Stomach (tissue), 9 donors: Measurements from ENCODE around the gene MRPL54. TPM values are rescaled to one million over a fixed set of nuclear protein-coding genes. Genes with fewer than 3 reads are reported as not detected.

ENCODE experiments used
- DNase-seq, 2 donors: peaks; one replicate each; pipeline versions ENCODE4 v3.0.0 to v3.0.0-alpha.2; 2013 to 2019
- H3K27ac ChIP-seq, 5 donors: fragments of 200-600 bp in 4 of 5; sonication (generic) in 4 of 5; one replicate each; pipeline ENCODE4 v1.5.1; 2013 to 2019; ENCODE audit warnings: mild to moderate bottlenecking in 1 of 5, moderate library complexity in 1 of 5
- H3K27me3 ChIP-seq, 3 donors: fragments of 200-600 bp; sonication (generic); one replicate each; pipeline ENCODE4 v1.5.1; 2017 to 2019; ENCODE audit warnings: mixed run types in 1 of 3
- H3K36me3 ChIP-seq, 4 donors: fragments of 200-600 bp; sonication (generic); 1 replicate in 3 of 4; 2 replicates in 1 of 4; pipeline ENCODE4 v1.5.1; 2016 to 2019
- H3K4me1 ChIP-seq, 4 donors: fragments of 200-600 bp; sonication (generic); one replicate each; pipeline ENCODE4 v1.5.1; 2016 to 2019
- H3K4me3 ChIP-seq, 4 donors: fragments of 200-600 bp; sonication (generic) in 3 of 4; one replicate each; pipeline ENCODE4 v1.5.1; 2016 to 2019; ENCODE audit warnings: mild to moderate bottlenecking in 1 of 4
- H3K9me3 ChIP-seq, 4 donors: fragments of 200-600 bp; sonication (generic); one replicate each; pipeline ENCODE4 v1.5.1; 2016 to 2019
- CTCF ChIP-seq, 7 experiments: fragments of 450-650 bp in 4 of 7; fragments of 200-600 bp in 3 of 7; sonication (generic) in 3 of 7; IDR thresholded peaks; one replicate each; pipeline ENCODE4 v1.5.1; 2016 to 2019; ENCODE audit warnings: antibody characterized with exemption in 7 of 7, control low read depth in 2 of 7, mild to moderate bottlenecking in 1 of 7
- EP300 ChIP-seq: sonication (generic); formaldehyde crosslinking; IDR thresholded peaks from one replicate; pipeline ENCODE4 v1.6.1; 2017; ENCODE audit warnings: antibody characterized with exemption
- POLR2A ChIP-seq, 4 donors: fragments of 450-650 bp; IDR thresholded peaks; one replicate each; pipeline ENCODE4 v1.6.1; 2016; ENCODE audit warnings: antibody characterized with exemption in 4 of 4, control low read depth in 2 of 4, mild to moderate bottlenecking in 1 of 4, moderate library complexity in 1 of 4
- POLR2AphosphoS5 ChIP-seq, 3 donors: sonication (generic); formaldehyde crosslinking; IDR thresholded peaks; one replicate each; pipeline ENCODE4 v1.6.1; 2016; ENCODE audit warnings: antibody characterized with exemption in 3 of 3
- WGBS, 5 donors: extraction: QIAGEN DNeasy Blood & Tissue Kit in 3 of 5; methylation state at CpG; one replicate each; pipeline versions ENCODE4 v1.1.5 to v1.1.7; 2013 to 2018; 5-methylcytosine and 5-hydroxymethylcytosine counted together
- intact Hi-C: fragments of 100-400 bp; cut with DNase I; formaldehyde crosslinking; loops from one replicate; pipeline ENCODE4 v1.15.1; 2023; ENCODE audit warnings: low total_unique reads
- polyA plus RNA-seq, 3 donors: library from polyadenylated mRNA; stranded (reverse); fragments of 200-250 nt; gene quantifications; one replicate each; pipeline ENCODE4 v1.2.3, GENCODE V29; 2013
- total RNA-seq, 5 donors: library from RNA; depleted of rRNA; stranded (reverse); fragments of >200 nt; gene quantifications; one replicate each; pipeline versions ENCODE4 v1.1.0 to v1.2.3, GENCODE V29; 2014 to 2016
- donor health status: healthy with polysubstance abuse.
- donor health status: Bipolar disorder and iron deficiency.
- donor health status: healthy.

MRPL54 gene
- total and polyA plus RNA-seq, 8 donors: 15.2 to 221 (median 159) TPM

DNA sequence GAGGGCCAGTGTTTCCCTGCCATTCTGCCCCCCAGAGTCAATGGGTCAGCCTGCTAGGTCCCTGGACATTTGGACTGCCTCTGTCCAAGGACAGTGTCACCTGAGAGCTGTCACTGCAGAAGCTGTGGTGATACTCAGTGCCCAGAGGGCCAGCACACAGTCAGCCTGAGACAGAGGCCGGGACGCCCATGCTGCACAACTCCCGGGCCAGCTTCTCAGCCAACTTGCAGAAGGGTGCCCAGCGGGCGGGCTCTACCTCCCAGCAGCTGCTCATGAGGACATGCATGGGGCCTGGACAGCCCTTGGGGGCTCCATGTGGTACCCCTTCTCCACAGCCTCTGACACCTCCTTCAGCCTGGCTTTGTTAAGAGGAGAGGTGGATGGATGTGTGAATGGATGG is 13.3 kb downstream of the MRPL54 start:
- Histone ChIP-seq H3K4me1 (no peaks in the 10 kb centered on the region), H3K27ac (no peak overlapping the region), H3K9me3 (peaks cover 2 to 4% (median 3%) of the 10 kb centered on the region in 4 donors), H3K36me3 (no peaks in the 10 kb centered on the region), H3K27me3 (peaks cover 0 to 19% (median 0%) of the 10 kb centered on the region in 3 donors), H3K4me3 (no peak overlapping the region)
- DNase-seq: no peak
- intact Hi-C loops: no loop called here
- TF ChIP-seq POLR2AphosphoS5 (IDR thresholded peaks at IDR 0.05) (no peak), EP300 (no peak), CTCF (IDR thresholded peaks at IDR 0.05) (no peak), POLR2A (IDR thresholded peaks at IDR 0.05) (no peak)
- WGBS, 5 donors: 84 to 91% (median 89%) methylated on average over 5 of the region's 5 CpGs

- H3K4me3 ChIP-seq: no peak overlapping the region
- H3K36me3 ChIP-seq: peaks cover 0 to 1% (median 0%) of the 10 kb centered on the region in 4 donors
- H3K27me3 ChIP-seq: peaks cover 0 to 19% (median 0%) of the 10 kb centered on the region in 3 donors
- TF ChIP-seq CTCF (IDR thresholded peaks at IDR 0.05) (no peak), EP300 (no peak), POLR2AphosphoS5 (IDR thresholded peaks at IDR 0.05) (no peak), POLR2A (IDR thresholded peaks at IDR 0.05) (no peak)
- 85 to 96% (median 90%) methylated on average over 1 of the region's 1 CpG for WGBS, 5 donors
- no peak for DNase-seq
- H3K27ac ChIP-seq: no peak overlapping the region
- no peaks in the 10 kb centered on the region for H3K4me1 ChIP-seq
- intact Hi-C loops: no loop called here
- H3K9me3 ChIP-seq: peaks cover 9 to 11% (median 10%) of the 10 kb centered on the region in 4 donors
Observed at GRCh38 chr19:3776479-3777040, 14.1 kb downstream of the MRPL54 start.

DNA sequence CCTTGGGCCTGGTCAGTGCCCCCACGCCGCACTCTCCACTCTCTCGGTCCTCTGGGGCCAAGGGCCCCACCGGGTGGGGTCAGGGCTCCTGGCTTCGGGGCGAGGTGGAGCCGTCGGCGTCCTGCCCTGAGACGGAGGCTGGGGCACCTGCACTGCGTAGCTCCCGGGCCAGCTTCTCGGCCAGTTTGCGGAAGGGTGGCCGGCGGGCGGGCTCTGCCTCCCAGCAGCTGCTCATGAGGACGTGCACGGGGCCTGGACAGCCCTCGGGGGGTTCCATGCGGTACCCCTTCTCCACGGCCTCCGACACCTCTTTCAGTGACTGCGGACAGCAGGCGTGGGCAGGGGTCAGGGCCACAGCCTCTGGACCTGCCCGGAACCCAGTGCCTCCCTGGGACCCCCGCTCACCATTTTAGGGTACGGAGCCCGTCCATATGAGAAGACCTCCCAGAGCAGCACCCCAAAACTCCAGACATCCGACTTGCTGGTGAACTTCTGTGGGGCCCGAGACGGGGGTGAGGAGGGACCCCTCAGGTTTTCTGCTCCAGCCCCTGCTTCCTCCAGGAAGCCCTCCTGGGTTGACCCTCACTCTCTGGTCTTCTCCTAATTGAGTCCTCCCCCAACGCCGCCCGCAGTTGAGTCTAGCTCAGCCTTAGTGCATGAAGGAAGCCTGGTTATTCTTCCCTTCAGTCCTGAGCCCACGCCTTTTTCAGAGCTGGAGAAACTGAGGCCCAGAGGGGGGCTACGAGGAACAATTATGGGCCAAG is 15.8 kb downstream of the MRPL54 start:
- Histone ChIP-seq H3K9me3 (peaks cover 20 to 26% (median 25%) of the 10 kb centered on the region in 4 donors), H3K36me3 (peaks cover 0 to 12% (median 0%) of the 10 kb centered on the region in 4 donors), H3K27ac (no peak overlapping the region), H3K4me1 (no peaks in the 10 kb centered on the region), H3K27me3 (peaks cover 0 to 36% (median 1%) of the 10 kb centered on the region in 3 donors), H3K4me3 (no peak overlapping the region)
- TF ChIP-seq POLR2A (IDR thresholded peaks at IDR 0.05): no peak
- no peak for TF ChIP-seq POLR2AphosphoS5 (IDR thresholded peaks at IDR 0.05)
- no peak for TF ChIP-seq EP300
- TF ChIP-seq CTCF (IDR thresholded peaks at IDR 0.05): no peak
- intact Hi-C loops: no loop called here
- WGBS, 5 donors: 78 to 84% (median 83%) methylated on average over 11 to 37 of the region's 37 CpGs
- no peak for DNase-seq

- no peak for TF ChIP-seq POLR2AphosphoS5 (IDR thresholded peaks at IDR 0.05)
- TF ChIP-seq CTCF (IDR thresholded peaks at IDR 0.05): no peak
- TF ChIP-seq POLR2A (IDR thresholded peaks at IDR 0.05): no peak
- no peak for TF ChIP-seq EP300
- intact Hi-C loops: no loop called here
Observed at GRCh38 chr19:3778899-3779723, 16.6 kb downstream of the MRPL54 start.

More at GRCh38 chr19:3778899-3779723, 16.6 kb downstream of the MRPL54 start:
- no peak overlapping the region for H3K27ac ChIP-seq
- peaks cover 20 to 26% (median 25%) of the 10 kb centered on the region in 4 donors for H3K9me3 ChIP-seq
- peaks cover 0 to 12% (median 0%) of the 10 kb centered on the region in 4 donors for H3K36me3 ChIP-seq
- peaks cover 0 to 44% (median 8%) of the 10 kb centered on the region in 3 donors for H3K27me3 ChIP-seq
- H3K4me1 ChIP-seq: no peaks in the 10 kb centered on the region
- H3K4me3 ChIP-seq: no peak overlapping the region
- WGBS, 5 donors: 55 to 70% (median 65%) methylated on average over 10 to 44 of the region's 44 CpGs
- no peak for DNase-seq
